Thyroid gland (tissue), 4 donors: ENCODE results near the gene IFIT2.

Experiments used
- POLR2A ChIP-seq, 2 donors: fragments of 450-650 bp; IDR thresholded peaks; one replicate each; pipeline ENCODE4 v1.6.1; 2017; ENCODE audit warnings: antibody characterized with exemption in 2 of 2, mild to moderate bottlenecking in 2 of 2, moderate library complexity in 1 of 2
- TF ChIP-seq, protein P1 (sequence below), 6 experiments: fragments of 200-600 bp in 3 of 6; fragments of 450-650 bp in 3 of 6; sonication (generic) in 3 of 6; IDR thresholded peaks; one replicate each; pipeline ENCODE4 v1.5.1; 2016 to 2019; ENCODE audit warnings: antibody characterized with exemption in 6 of 6, mild to moderate bottlenecking in 2 of 6, inconsistent platforms in 1 of 6, moderate library complexity in 1 of 6

DNA sequence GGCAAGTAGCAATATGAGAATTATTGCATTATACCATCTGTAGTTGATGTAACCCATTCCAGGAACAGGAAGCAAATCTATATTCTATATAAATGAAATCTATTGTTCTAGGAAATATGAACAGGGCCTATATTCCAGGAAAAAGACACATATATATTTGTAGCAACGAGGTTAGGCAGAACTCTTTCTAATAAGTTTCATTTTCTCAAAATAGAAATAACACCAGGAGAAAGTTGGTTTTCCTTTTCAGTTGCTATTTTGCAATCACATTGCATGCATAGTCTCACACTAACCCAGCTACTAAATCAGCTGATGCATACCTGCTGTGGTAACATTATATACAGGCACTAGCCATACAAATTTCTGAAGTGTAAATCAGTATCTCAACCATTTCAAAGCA is 6.2 kb upstream of the IFIT2 start:
- TF ChIP-seq, protein P1, sequence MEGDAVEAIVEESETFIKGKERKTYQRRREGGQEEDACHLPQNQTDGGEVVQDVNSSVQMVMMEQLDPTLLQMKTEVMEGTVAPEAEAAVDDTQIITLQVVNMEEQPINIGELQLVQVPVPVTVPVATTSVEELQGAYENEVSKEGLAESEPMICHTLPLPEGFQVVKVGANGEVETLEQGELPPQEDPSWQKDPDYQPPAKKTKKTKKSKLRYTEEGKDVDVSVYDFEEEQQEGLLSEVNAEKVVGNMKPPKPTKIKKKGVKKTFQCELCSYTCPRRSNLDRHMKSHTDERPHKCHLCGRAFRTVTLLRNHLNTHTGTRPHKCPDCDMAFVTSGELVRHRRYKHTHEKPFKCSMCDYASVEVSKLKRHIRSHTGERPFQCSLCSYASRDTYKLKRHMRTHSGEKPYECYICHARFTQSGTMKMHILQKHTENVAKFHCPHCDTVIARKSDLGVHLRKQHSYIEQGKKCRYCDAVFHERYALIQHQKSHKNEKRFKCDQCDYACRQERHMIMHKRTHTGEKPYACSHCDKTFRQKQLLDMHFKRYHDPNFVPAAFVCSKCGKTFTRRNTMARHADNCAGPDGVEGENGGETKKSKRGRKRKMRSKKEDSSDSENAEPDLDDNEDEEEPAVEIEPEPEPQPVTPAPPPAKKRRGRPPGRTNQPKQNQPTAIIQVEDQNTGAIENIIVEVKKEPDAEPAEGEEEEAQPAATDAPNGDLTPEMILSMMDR (IDR thresholded peaks at IDR 0.05) = no peak
- TF ChIP-seq POLR2A (IDR thresholded peaks at IDR 0.05) = no peak
